ENCODE measurements around the gene LAT. TPM values are rescaled to one million over a fixed set of nuclear protein-coding genes. Genes with fewer than 3 reads are reported as not detected.

The LAT gene
- total and polyA plus RNA-seq, 2 of the 4 experiments (the other 2 are of a cell fraction), result 0.18 to 7.4 TPM

DNA sequence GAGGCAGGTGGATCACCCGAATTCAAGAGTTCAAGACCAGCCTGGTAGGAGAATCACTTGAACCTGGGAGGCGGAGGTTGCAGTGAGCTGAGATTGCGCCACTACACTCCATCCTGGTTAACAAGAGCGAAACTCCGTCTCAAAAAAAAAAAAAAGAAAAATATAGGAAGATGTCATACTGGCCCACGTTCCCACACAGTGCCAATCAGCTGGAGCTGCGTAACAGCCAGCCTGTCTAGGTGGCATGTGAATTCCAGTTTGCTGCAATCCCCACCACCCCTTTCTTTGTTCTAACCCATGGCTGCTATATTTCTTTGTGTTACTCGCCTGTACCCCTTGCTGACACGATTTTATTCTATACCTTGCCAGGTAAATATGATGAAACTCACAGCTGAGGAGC, 26.6 kb upstream of the LAT start:
- Histone ChIP-seq H3K79me1 (ENCODE audit: low read depth in 1 of 2, low read length in 2 of 2) (peaks cover 0 to 19% of the 10 kb centered on the region in 2 experiments), H3K4me2 (ENCODE audit: low read depth, low read length) (no peak overlapping the region), H2AK5ac (ENCODE audit: low read depth, low read length) (no peak overlapping the region), H2BK15ac (ENCODE audit: low read depth, low read length) (no peak overlapping the region), H4K91ac (ENCODE audit: insufficient read depth, low read depth, low read length) (no peak overlapping the region), H3K4ac (ENCODE audit: low read depth, low read length) (no peak overlapping the region), H2BK120ac (ENCODE audit: low read depth, low read length) (no peak overlapping the region), H3K27me3 (ENCODE audit: control insufficient read depth, insufficient read depth, low read length) (no peaks in the 10 kb centered on the region), H3K4me3 (ENCODE audit: insufficient read depth, low read depth, low read length) (no peak overlapping the region), H2BK20ac (ENCODE audit: low read depth, low read length) (no peak overlapping the region), H3K36me3 (ENCODE audit: control insufficient read depth, insufficient read depth, low read length) (peaks cover 59% of the 10 kb centered on the region), H3K9me1 (ENCODE audit: insufficient read depth, low read length) (no peaks in the 10 kb centered on the region), H3K56ac (ENCODE audit: extremely low read depth, insufficient read depth, low read length) (no peak overlapping the region), H2AK9ac (replicated peaks; ENCODE audit: low read depth, low read length, poor library complexity) (no peak overlapping the region), H4K20me1 (ENCODE audit: insufficient read depth, low read length) (no peaks in the 10 kb centered on the region; the same call in 1 of the 2 replicates), H4K8ac (ENCODE audit: low read depth in 2 of 2, low read length in 2 of 2) (no peak overlapping the region), H3K9ac (ENCODE audit: low read depth, low read length) (no peak overlapping the region), H3K9me3 (ENCODE audit: control insufficient read depth, insufficient read depth, low read length) (no peaks in the 10 kb centered on the region), H3K4me1 (ENCODE audit: control insufficient read depth, insufficient read depth, low read length) (no peaks in the 10 kb centered on the region), H2AFZ (replicated peaks; ENCODE audit: low read length, poor library complexity) (no peak overlapping the region), H3K27ac (ENCODE audit: insufficient read depth, low read length) (no peak overlapping the region), H3K18ac (ENCODE audit: low read depth, low read length) (no peak overlapping the region), H4K5ac (ENCODE audit: low read depth, low read length) (no peak overlapping the region), H3K23ac (ENCODE audit: low read depth, low read length) (no peak overlapping the region), H2BK5ac (ENCODE audit: low read depth, low read length, poor library complexity, severe bottlenecking) (no peak overlapping the region), H3K14ac (replicated peaks; ENCODE audit: low read depth, low read length) (no peak overlapping the region)
- DNase-seq (no peak), ATAC-seq (ENCODE audit: low read depth) (no peak)
- dilution Hi-C loops (cut with HindIII; ENCODE audit: low sequenced_read_pairs, unreplicated experiment) (no loop called here), in situ Hi-C loops (cut with MboI; ENCODE audit: low sequenced_read_pairs) (loop anchor here (25.0 kb wide), 1 partner anchor 304 kb away; no protein-coding TSS in a partner anchor), intact Hi-C loops (cut with micrococcal nuclease) (no loop called here)
- BruUV-seq (replicated peaks), result no TSS peak
- ChIA-PET CTCF (no interaction called here), POLR2A (ENCODE audit: unreplicated experiment) (no interaction called here)
- no CpG with 5 or more reads among the region's 9 CpGs for WGBS, 2 experiments (ENCODE audit: extremely low coverage in 2 of 2, insufficient read length in 1 of 2)
- TF ChIP-seq RCOR1 (IDR thresholded peaks at IDR 0.05; ENCODE audit: insufficient replicate concordance, low read length) (no peak), CTCF (conservative IDR thresholded peaks at IDR 0.05; ENCODE audit: low read depth, low read length) (no peak)
